ENCODE data around the gene SEMA5A.

DNA sequence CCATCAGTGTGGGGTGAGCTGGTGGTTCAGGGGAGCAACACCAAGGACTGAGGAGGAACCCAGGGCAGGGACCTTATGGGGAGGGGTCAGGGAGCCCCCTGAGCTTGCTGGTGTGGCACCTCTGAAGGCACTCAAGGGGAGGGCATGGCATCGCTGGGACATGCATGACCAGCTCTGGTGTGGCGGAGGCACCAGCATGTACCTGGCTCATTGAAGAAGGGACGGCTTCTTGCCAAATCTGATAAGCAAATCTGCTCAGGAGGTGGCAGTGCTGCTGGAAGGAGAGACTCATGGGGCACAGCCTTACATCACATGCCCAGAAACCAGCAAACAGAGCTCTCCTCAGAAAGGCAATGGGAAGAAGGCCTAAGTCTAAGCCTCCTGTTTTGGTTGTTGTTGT, 421.8 kb downstream of the SEMA5A start:
- TF ChIP-seq POLR2AphosphoS5 (IDR thresholded peaks at IDR 0.05; ENCODE audit: low read depth, low read length) (no peak), SIN3A (IDR thresholded peaks at IDR 0.05; ENCODE audit: borderline replicate concordance, insufficient read depth, low read length) (no peak)
